Activated T-cell treated with anti-CD3 and anti-CD28 coated beads, Interleukin-2, amount 50 U/mL, for 48 hours (primary cell): ENCODE measurements around the gene OR10T2.
A peak's percentile ranks its signal among the peaks of the same experiment; 100 is the strongest.
"Not testable (repeated sequence)": the region's sequence is repeated elsewhere in the genome, so short reads cannot be mapped to it uniquely, and the experiment has no call there.

ENCODE experiments used
- DNase-seq, 2 experiments: peaks; one replicate each; pipeline ENCODE4 v3.0.0-alpha.2; 2020

Gene OR10T2, protein sequence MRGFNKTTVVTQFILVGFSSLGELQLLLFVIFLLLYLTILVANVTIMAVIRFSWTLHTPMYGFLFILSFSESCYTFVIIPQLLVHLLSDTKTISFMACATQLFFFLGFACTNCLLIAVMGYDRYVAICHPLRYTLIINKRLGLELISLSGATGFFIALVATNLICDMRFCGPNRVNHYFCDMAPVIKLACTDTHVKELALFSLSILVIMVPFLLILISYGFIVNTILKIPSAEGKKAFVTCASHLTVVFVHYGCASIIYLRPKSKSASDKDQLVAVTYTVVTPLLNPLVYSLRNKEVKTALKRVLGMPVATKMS

DNA sequence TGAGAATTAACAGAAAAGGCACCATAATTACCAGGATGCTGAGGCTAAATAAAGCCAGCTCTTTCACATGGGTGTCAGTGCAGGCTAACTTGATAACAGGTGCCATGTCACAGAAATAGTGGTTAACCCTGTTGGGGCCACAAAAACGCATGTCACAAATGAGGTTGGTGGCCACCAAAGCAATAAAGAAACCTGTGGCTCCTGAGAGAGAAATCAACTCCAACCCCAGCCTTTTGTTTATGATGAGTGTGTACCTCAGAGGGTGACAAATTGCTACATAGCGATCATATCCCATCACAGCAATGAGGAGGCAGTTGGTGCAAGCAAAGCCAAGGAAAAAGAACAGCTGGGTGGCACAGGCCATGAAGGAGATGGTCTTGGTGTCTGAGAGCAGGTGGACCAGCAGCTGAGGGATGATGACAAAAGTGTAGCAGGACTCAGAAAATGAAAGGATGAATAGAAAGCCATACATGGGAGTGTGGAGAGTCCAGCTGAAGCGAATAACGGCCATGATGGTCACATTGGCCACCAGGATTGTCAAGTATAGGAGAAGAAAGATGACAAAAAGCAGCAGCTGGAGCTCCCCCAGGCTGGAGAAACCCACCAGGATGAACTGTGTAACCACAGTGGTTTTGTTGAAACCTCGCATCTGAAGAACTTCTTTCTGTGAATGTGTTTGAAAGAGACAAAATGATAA lies at the start of gene OR10T2:
TSS of gene OR10T2 (minus strand) at position 649 of the 697 bp plus-strand sequence. CDS start at position 649, 0 bp downstream.
- DNase-seq = no peak

GRCh38 chr1:158445376-158445775 lies 46.1 kb upstream of the OR10T2 start:
- no peak for DNase-seq

DNA sequence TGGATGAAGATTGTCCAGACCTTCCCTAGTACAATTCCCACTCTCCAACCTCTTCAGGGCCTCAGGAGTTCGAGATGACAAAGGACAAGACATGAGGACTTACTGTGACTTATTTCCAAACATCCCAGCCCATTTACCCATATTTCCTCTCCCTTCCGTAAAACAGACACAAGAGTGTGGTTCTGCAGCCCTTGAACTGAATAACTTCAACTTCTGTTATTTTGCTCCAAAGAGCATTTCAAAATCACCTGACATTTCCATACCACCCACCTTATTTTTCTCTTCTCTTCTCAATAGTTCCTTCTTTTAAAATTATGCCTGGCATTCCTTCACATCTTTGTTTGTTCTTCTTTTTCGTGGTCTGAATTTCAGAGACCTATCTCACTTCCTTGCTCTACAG lies 35.5 kb upstream of the OR10T2 start:
- DNase-seq = no peak

DNA sequence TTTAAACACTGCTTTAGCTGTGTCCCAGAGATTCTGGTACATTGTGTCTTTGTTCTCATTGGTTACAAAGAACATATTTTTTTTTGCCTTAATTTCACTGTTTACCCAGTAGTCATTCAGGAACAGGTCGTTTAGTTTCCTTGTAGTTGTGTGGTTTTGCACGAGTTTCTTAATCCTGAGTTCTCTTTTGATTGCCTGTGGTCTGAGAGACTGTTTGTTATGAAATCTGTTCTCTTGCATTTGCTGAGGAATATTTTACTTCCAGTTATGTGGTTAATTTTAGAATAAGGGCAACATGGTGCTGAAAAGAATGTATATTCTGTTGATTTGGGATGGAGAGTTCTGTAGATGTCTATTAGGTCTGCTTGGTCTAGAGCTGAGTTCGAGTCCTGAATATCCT lies 30.9 kb upstream of the OR10T2 start:
- not testable (repeated sequence) for DNase-seq

GRCh38 chr1:158426137-158426536 lies 26.9 kb upstream of the OR10T2 start, which contains the start of gene OR10K2:
TSS of gene OR10K2 (minus strand) at chr1:158426237. CDS start at chr1:158420866, 5,371 bp downstream.
- DNase-seq = no peak

DNA sequence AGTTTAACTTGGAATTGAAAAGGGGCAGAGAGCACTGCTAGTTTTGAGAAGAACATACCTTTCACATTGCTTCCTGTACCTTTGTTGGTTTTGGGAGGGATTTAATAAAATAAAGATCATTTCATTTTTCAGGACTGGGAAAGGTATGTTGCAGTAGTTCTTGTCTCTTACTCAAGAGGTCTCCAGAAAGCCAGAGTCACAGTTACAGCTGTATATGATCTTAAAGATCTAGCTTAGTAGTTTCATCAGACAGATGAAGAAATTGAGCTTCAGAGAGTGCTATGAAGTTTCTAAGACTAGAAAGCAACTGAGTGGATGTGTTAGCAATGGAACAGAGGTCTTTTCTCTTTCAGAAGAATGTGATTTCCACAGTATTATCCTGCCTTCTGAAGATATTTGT lies 25.8 kb upstream of the OR10T2 start:
- no peak for DNase-seq

- no peak for DNase-seq
Measured at GRCh38 chr1:158422212-158422611, 22.9 kb upstream of the OR10T2 start.

GRCh38 chr1:158417586-158417985 lies 18.3 kb upstream of the OR10T2 start:
- DNase-seq = no peak

DNA sequence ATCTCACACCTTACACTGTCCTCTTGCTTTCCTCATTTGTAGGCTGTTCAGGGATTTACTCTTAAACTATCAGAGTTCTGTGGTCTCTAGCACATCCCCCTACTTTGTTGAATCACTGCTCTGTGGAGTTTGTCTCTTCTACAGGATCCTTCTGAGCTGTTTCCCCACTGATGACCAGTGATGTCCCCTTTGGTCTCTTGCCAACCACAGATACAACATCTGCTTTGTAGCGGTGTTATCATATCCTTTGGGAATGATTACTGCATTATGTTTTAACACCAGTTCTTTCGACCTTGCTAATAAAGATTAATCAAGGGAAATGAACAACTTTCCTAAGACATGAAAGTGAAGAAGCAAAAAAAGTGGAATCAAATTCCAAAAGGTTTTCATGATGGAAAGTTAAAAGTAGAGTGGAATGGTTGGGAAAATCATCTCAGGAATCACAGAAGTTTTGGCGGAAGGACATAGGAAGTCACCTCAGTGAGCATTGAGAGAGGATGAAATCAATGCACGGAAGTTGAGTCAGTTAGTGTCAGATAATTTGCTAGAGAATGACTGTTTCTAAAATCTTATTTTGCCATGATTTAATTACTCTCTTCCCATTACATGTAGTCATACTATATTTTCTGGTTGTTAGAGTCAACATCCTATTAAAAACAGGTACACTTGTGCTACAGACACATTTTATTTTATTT lies 15.5 kb upstream of the OR10T2 start:
- DNase-seq = no peak

GRCh38 chr1:158407092-158407491 lies 7.8 kb upstream of the OR10T2 start:
- DNase-seq = no peak

GRCh38 chr1:158400871-158401270 lies 1.6 kb upstream of the OR10T2 start:
- no peak for DNase-seq

DNA sequence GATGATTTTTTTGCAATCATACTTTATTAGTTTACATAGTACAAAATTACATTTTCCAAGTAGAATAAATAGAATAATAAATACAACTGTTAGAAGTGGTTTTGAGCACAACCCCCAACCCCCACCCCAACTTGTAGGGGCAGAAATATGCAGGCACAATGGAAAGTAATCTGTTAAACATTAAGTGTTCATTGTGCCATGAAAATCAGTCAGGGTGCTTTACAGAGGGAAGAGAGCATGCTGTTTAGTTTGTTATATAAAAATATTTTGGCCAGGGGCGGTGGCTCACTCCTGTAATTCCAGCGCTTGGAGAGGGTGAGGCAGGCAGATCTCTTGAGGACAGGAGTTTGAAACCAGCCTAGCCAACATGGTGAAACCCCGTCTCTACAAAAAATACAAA lies 2.6 kb downstream of the OR10T2 start:
- DNase-seq = no peak

DNA sequence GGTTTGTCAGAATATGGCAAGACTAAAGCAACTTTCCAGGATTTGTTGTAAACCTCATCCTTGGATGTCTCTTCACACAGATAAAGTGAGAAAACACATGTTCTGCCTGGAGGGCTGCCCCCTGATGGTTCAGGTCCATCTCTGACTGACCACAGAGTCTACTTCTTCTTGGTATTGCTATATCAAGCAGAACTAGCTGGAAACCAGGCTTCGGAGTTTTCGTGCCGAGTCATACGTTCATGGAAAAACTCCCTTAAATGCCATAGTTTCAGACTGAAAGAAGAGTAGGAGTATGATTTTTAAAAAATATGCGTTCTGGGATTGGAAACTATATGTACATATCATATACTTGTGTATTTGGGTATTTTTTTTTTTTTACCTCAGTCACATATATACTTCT lies 5.8 kb downstream of the OR10T2 start:
- no peak for DNase-seq

GRCh38 chr1:158391099-158391498 lies 8.2 kb downstream of the OR10T2 start:
- DNase-seq = no peak

- DNase-seq = no peak
Measured at GRCh38 chr1:158390331-158390730, 8.9 kb downstream of the OR10T2 start.

DNA sequence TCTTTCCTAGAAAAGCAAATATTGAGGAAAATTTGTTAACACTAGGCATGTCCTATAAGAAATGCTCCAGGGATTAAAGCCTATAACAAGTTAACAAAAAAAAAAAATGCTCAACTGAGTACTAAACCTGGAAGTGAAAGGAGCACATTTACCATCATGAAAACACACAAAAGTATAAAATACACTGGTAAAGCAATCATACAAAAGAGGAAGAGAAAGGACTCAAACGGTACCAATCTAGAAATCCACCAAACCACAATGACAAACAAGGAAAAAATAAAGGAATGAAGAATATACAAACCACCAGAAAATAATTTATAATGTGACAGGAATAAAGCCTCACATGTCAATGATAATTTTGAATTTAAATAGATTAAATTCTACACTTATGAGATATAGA lies 24.4 kb downstream of the OR10T2 start:
- DNase-seq = no peak

GRCh38 chr1:158374101-158374500 lies 25.2 kb downstream of the OR10T2 start:
- not testable (repeated sequence) for DNase-seq

GRCh38 chr1:158371188-158371953 lies 27.9 kb downstream of the OR10T2 start:
- peak; percentile 37 to 57 for DNase-seq

DNA sequence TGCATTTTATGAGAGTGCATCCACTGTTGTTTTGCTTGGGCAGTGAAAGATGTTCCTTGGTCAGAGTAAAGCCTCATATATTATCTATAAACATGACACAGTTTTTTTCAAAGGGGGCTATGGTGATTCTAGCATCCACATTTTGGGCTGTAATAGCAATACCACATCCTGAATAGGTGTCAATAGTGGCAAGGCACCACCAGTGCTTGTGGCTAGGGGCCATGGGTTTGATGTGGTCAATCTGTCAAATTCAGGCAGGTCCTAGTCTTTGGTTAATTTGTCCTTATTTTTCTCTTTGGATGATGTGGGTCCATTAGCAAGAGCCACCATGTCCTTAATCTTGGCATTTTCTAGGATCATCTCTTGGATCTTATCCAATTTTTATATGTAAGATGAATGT lies 32.5 kb downstream of the OR10T2 start:
- DNase-seq = no peak

GRCh38 chr1:158362941-158363340 lies 36.3 kb downstream of the OR10T2 start:
- DNase-seq = no peak

DNA sequence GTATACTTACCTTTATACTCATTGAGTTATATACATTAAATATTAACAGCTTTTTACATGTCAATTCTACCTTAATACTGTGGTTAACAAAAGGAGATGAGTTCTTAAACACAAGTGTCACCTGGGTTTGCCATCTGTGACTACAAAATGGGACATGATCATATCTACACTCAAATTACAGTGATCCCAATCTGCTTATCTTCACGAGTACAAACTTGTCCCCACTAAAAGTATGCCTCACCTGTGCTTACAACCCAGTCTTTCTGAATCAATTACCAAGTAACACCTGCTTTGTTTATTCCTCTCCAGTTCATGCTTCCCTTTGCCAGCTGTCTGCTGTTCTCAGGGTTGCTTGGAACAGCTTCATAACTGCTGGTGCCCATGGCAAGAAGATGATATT lies 36.8 kb downstream of the OR10T2 start:
- no peak for DNase-seq

DNA sequence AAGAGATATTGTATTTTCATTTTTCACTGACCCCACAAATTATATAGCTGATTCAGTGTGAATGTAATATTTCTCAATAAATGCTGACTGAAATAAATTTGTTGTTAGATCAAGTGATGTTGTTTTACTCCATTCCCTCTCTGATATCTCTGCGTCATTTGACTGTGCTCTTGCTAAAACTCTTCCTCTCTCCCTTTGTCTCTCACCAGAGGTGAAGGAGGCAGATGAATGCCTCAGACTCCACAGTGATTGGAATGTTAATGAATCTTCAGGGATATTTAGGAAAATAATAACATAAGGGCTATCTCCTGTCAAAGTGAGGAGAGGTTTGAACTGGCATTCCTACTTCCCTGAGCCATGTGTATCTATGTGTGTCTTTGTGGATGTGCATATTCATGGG lies 41.8 kb downstream of the OR10T2 start:
- no peak for DNase-seq

DNA sequence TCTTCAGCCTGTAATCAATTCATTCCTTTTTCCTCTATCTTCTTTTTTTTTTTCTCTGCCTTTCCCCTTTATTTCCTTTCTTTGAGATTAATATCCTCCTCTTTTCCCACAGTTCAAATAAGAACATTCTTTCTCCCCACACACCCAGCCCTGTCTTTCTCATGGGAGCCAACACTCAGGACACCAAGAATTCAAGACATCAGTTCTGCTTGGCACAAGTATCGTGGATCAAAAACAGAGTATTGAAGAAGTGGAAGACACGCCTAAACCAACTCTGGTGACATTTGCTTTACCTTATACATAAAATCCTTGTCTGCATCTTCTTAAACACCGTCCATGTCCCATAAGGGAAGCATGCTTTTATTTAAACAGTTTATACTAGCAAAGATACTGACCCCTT lies 42.6 kb downstream of the OR10T2 start:
- DNase-seq = no peak
